GM12878 (cell line): ENCODE data around the gene NUDCD3.

Experiments used
- CEBPB ChIP-seq, 2 experiments: fragments of 150-350 bp in 1 of 2; IDR thresholded peaks; 2 replicates each; pipeline ENCODE4 v1.6.1; 2012 to 2014; ENCODE audit warnings: low read depth in 2 of 2, low read length in 2 of 2, borderline replicate concordance in 1 of 2, inconsistent platforms in 1 of 2
- POLR2A ChIP-seq: IDR thresholded peaks from 2 replicates; pipeline ENCODE4 v1.6.1; 2011; ENCODE audit warnings: low read depth, mild to moderate bottlenecking, low read length
- TF ChIP-seq, protein P1 (sequence below): IDR thresholded peaks from 2 replicates; pipeline ENCODE4 v1.6.1; 2011; ENCODE audit warnings: low read depth, mild to moderate bottlenecking, low read length, moderate library complexity, borderline replicate concordance; ENCODE audit errors: extremely low read depth

DNA sequence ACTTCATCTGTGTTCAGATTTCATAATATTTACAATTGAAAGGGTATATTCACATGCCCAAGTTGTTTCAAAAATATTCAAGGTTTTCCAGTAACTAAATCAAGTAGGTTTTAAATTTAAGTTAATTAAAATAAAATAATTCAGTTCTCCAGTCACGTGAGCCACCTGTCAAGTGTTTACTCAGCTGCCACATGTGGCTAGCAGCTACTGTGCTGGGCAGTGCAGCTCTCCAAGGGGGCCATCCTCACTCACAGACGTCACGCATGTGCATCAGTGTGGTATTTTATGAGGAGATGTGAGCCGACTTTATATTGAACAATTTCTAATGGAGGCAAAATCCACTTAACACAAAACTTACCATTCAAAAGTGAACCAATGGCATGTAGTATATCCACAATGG lies 95.4 kb downstream of the NUDCD3 start:
- TF ChIP-seq CEBPB (IDR thresholded peaks at IDR 0.05; ENCODE audit: borderline replicate concordance in 1 of 2, low read depth in 2 of 2, low read length in 2 of 2) (no peak), POLR2A (no peak)
- TF ChIP-seq, protein P1, sequence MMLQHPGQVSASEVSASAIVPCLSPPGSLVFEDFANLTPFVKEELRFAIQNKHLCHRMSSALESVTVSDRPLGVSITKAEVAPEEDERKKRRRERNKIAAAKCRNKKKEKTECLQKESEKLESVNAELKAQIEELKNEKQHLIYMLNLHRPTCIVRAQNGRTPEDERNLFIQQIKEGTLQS: no peak
